ENCODE results near the gene PKN3.

Gene PKN3

GRCh38 chr9:128729302-128729701, 27.0 kb downstream of the PKN3 start:
- DNase-seq (ENCODE audit: insufficient read length, low spot score): no peak
- no peak for FAIRE-seq
- TF ChIP-seq POLR2A (IDR thresholded peaks at IDR 0.05; ENCODE audit: low read depth, low read length): no peak

DNA sequence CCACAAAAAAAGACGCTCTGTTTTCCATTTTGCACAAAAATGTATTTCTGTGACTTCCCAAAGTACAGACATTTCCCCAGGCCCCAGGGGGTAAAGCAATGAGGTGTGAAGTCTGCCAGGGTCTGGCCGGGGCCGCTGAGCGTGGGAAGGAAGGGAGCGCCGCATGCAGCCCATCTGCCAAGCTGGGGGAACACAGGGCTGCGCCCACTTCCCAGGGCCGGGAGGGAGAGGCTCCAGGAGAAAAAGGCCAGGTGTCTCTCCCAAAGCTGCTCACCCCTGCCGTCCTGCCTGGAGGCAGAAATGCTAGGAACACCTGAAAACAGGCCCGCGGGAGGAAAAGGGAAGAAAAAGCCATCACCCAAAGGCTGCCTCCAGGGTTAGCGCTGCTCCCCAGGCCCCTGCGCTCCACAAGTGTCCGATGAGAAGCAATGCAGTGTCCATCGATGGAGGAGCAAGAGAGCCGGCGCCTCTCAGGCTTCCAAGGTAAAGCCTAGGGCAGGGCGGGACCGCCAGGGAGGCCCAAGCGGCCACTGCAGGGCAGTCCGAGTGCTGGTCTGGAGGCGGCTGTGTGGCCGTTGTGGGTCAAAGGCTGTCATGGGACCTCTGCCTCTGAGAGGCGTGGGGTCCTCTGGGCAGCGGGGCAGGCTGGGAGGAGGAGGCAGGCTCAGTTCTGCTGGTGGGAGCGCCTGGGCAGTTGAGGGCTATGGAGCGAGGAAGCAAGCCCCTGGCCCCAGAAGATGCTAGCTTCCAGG, 27.6 kb downstream of the PKN3 start:
- FAIRE-seq: no peak
- no peak for DNase-seq (ENCODE audit: insufficient read length, low spot score)
- no peak for TF ChIP-seq POLR2A (IDR thresholded peaks at IDR 0.05; ENCODE audit: low read depth, low read length)

- TF ChIP-seq POLR2A (IDR thresholded peaks at IDR 0.05; ENCODE audit: low read depth, low read length): no peak
- no peak for DNase-seq (ENCODE audit: insufficient read length, low spot score)
- no peak for FAIRE-seq
Measured at GRCh38 chr9:128731093-128731492, 28.8 kb downstream of the PKN3 start.

DNA sequence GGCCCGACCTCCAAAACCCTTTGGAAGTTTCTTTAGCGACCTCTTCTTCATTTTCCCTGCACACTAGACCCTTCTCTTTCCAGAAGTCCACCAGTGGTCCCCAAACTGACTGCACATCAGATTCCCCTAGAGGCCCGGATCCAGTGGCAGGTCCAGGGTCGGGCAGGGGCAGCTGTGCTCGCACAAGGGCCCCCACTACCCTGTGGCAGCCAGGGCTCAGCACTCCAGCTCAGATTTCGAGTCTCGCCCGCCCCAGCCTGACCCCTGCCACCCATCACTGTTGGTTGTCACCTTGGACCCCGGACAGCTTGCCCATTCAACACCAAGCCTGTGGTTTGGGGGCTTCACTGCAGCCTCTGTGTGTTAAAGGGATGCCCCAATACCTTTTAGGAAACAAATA, 29.4 kb downstream of the PKN3 start:
- FAIRE-seq: no peak
- no peak for TF ChIP-seq POLR2A (IDR thresholded peaks at IDR 0.05; ENCODE audit: low read depth, low read length)
- no peak for DNase-seq (ENCODE audit: insufficient read length, low spot score)

- DNase-seq (ENCODE audit: insufficient read length, low spot score) (no peak), FAIRE-seq (no peak)
- TF ChIP-seq POLR2A (IDR thresholded peaks at IDR 0.05; ENCODE audit: low read depth, low read length): no peak
Measured at GRCh38 chr9:128732576-128732975, 30.3 kb downstream of the PKN3 start.

DNA sequence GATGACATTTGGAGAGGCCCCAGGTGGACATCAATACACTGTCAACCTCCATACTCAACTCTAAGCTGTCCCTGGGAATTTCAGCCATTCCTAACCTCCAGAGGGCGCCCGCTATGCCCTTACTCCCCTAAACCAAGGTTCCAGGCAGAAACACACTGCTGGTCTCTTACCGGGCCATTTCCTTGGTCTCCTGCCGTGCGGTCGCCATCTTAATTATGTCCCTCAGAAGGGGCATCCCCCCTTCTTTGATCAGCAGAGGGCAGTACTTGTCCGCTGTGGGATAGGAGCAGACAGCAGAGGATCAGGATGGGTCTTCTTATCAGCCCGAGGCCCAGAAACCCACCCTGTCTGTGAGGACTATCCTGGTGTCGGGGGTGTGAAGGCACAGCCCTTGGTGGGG, 31.0 kb downstream of the PKN3 start:
- FAIRE-seq (peak; percentile 75), DNase-seq (ENCODE audit: insufficient read length, low spot score) (peak; percentile 87)
- TF ChIP-seq POLR2A (IDR thresholded peaks at IDR 0.05; ENCODE audit: low read depth, low read length): no peak

- no peak for FAIRE-seq
- no peak for TF ChIP-seq POLR2A (IDR thresholded peaks at IDR 0.05; ENCODE audit: low read depth, low read length)
- no peak for DNase-seq (ENCODE audit: insufficient read length, low spot score)
Measured at GRCh38 chr9:128735373-128735772, 33.1 kb downstream of the PKN3 start.

- no peak for FAIRE-seq
- DNase-seq (ENCODE audit: insufficient read length, low spot score): no peak
- TF ChIP-seq POLR2A (IDR thresholded peaks at IDR 0.05; ENCODE audit: low read depth, low read length): no peak
Measured at GRCh38 chr9:128742401-128742800, 40.1 kb downstream of the PKN3 start.

DNA sequence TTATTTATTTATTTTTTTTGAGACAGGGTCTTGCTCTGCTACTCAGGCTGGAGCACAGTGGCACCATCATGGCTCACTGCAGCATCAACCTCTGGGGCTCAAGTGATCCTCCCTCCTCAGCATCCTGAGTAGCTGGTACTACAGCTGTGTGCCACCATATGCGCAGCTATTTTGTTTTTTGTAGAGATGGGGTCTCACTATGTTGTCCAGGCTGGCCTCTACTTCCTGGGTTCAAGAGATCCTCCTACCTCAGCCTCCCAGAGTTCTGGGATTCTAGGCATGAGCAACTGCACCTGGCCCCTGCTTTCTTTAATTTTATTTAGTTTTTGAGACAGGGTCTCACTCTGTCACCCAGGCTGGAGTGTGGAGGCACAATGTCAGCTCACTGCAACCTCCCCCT, 41.1 kb downstream of the PKN3 start:
- no peak for FAIRE-seq

GRCh38 chr9:128747241-128747640, 44.9 kb downstream of the PKN3 start:
- no peak for FAIRE-seq
- DNase-seq (ENCODE audit: insufficient read length, low spot score): no peak
- no peak for TF ChIP-seq POLR2A (IDR thresholded peaks at IDR 0.05; ENCODE audit: low read depth, low read length)

More for the DNA sequence above, 41.1 kb downstream of the PKN3 start:
- TF ChIP-seq POLR2A (IDR thresholded peaks at IDR 0.05; ENCODE audit: low read depth, low read length): no peak
- DNase-seq (ENCODE audit: insufficient read length, low spot score): no peak

DNA sequence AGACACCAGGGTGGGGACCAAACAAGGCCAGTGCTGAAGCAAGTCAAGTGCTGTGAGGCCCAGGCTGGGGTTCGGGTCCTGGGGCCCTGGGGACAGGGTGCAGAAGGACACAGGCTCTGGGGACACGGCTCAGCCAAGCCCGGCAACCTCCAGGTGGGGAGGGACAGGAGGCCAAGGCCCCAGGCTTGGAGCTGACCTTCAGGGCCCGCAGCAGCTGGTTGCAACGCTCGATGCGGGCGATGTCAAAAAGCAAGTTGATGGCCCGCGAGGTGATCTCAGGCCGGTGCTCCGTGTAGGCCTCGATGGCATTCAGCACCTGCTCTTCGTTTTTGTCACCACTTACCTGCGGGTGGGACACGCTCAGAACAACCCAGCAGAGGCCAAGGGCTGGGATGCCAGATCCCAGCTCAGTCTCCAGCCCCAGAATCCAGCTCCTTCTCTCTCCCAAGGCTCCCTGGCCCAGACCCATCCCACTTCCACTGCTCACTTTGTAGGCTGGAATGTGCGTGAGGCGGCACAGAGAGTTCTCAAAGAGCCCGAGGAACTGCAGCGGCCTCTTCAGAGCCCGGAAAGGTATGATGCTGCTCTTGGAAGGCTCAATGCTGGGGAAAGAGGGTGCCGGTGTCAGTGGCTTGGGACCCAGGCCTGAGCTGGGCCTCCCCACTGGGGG, 48.8 kb downstream of the PKN3 start:
- TF ChIP-seq POLR2A (IDR thresholded peaks at IDR 0.05; ENCODE audit: low read depth, low read length): no peak
- no peak for DNase-seq (ENCODE audit: insufficient read length, low spot score)
- FAIRE-seq: no peak

DNA sequence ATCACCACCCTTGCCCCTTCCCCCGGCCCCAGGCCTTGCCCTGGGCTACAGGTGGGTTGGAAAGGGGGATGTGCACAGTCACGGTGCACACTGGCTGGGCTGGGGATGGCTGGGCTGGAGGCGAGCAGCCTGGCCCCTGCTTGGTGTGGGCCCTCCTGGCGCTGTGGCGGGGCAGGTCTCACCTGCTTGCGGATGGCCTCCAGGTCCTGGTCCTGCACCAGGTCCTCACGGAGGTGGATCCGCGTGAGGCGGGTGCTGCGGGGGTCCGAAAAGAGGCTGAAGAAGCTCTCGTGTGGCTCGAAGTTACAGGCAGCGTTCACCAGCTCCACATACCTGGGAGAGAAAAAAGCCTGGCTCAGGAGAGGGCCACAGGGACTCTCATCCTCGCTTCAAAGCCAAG, 51.3 kb downstream of the PKN3 start:
- no peak for TF ChIP-seq POLR2A (IDR thresholded peaks at IDR 0.05; ENCODE audit: low read depth, low read length)

GRCh38 chr9:128757602-128758001, 55.3 kb downstream of the PKN3 start:
- DNase-seq (ENCODE audit: insufficient read length, low spot score): no peak
- TF ChIP-seq POLR2A (IDR thresholded peaks at IDR 0.05; ENCODE audit: low read depth, low read length): no peak
- FAIRE-seq: no peak

More for the DNA sequence above, 51.3 kb downstream of the PKN3 start:
- no peak for DNase-seq (ENCODE audit: insufficient read length, low spot score)
- no peak for FAIRE-seq

- DNase-seq (ENCODE audit: insufficient read length, low spot score) (no peak), FAIRE-seq (no peak)
- no peak for TF ChIP-seq POLR2A (IDR thresholded peaks at IDR 0.05; ENCODE audit: low read depth, low read length)
Measured at GRCh38 chr9:128762671-128763449, 60.6 kb downstream of the PKN3 start.
